Ascending aorta (tissue), 2 donors: Measurements from ENCODE around the gene COL3A1. TPM values are rescaled to one million over a fixed set of nuclear protein-coding genes. Genes with fewer than 3 reads are reported as not detected.

ENCODE experiments used
- DNase-seq, 2 donors: peaks; one replicate each; pipeline ENCODE4 v3.0.0-alpha.2; 2019; ENCODE audit warnings: low spot score in 2 of 2
- H3K27ac ChIP-seq, 2 donors: fragments of 200-600 bp; sonication (generic); one replicate each; pipeline ENCODE4 v1.5.1; 2016 to 2017; ENCODE audit warnings: mild to moderate bottlenecking in 1 of 2
- H3K27me3 ChIP-seq: fragments of 200-600 bp; sonication (generic); one replicate; pipeline ENCODE4 v1.5.1; 2017
- H3K36me3 ChIP-seq, 2 donors: fragments of 200-600 bp; sonication (generic); one replicate each; pipeline ENCODE4 v1.5.1; 2016
- H3K4me1 ChIP-seq, 2 donors: fragments of 200-600 bp; sonication (generic); one replicate each; pipeline ENCODE4 v1.5.1; 2016 to 2017; ENCODE audit warnings: mild to moderate bottlenecking in 1 of 2
- H3K4me3 ChIP-seq, 2 donors: fragments of 200-600 bp; sonication (generic); one replicate each; pipeline ENCODE4 v1.5.1; 2016 to 2017; ENCODE audit warnings: mild to moderate bottlenecking in 1 of 2
- H3K9me3 ChIP-seq, 2 donors: fragments of 200-600 bp; sonication (generic); one replicate each; pipeline ENCODE4 v1.5.1; 2016
- CTCF ChIP-seq, 3 experiments: fragments of 200-600 bp in 2 of 3; fragments of 450-650 bp in 1 of 3; sonication (generic) in 2 of 3; IDR thresholded peaks; one replicate each; pipeline ENCODE4 v1.5.1; 2016 to 2019; ENCODE audit warnings: antibody characterized with exemption in 3 of 3, mild to moderate bottlenecking in 1 of 3, moderate library complexity in 1 of 3
- intact Hi-C: fragments of 100-400 bp; cut with DNase I; formaldehyde crosslinking; loops from one replicate; pipeline ENCODE4 v1.15.1; 2023
- total RNA-seq: library from RNA; depleted of rRNA; stranded (reverse); fragments of >200 nt; gene quantifications from one replicate; pipeline ENCODE4 v1.1.0, GENCODE V29; 2016

COL3A1 gene
- total RNA-seq, 1 donor from 2014 or later: 411 TPM

- peaks cover 35 to 41% of the 10 kb centered on the region in 2 donors for H3K36me3 ChIP-seq
- intact Hi-C loops: loop anchor here (5.0 kb wide), 1 partner anchor 45 kb away; no protein-coding TSS in a partner anchor
- TF ChIP-seq CTCF (IDR thresholded peaks at IDR 0.05): no peak
Observed at GRCh38 chr2:189047171-189047888, 73.2 kb downstream of the COL3A1 start.

GRCh38 chr2:189048189-189048588 lies 74.0 kb downstream of the COL3A1 start:
- Histone ChIP-seq H3K4me1 (no peaks in the 10 kb centered on the region), H3K36me3 (peaks cover 33 to 41% of the 10 kb centered on the region in 2 donors), H3K9me3 (no peaks in the 10 kb centered on the region), H3K27me3 (no peaks in the 10 kb centered on the region), H3K4me3 (no peak overlapping the region), H3K27ac (no peak overlapping the region)
- DNase-seq: no peak
- TF ChIP-seq CTCF (IDR thresholded peaks at IDR 0.05): no peak
- intact Hi-C loops: loop anchor here (5.0 kb wide), 1 partner anchor 46 kb away; no protein-coding TSS in a partner anchor

More at GRCh38 chr2:189047171-189047888, 73.2 kb downstream of the COL3A1 start:
- DNase-seq: no peak
- no peaks in the 10 kb centered on the region for H3K9me3 ChIP-seq
- no peak overlapping the region for H3K27ac ChIP-seq
- no peaks in the 10 kb centered on the region for H3K27me3 ChIP-seq
- H3K4me1 ChIP-seq: no peaks in the 10 kb centered on the region
- no peak overlapping the region for H3K4me3 ChIP-seq

GRCh38 chr2:189049709-189050164 lies 75.6 kb downstream of the COL3A1 start:
- H3K4me1 ChIP-seq: no peaks in the 10 kb centered on the region
- H3K27ac ChIP-seq: no peak overlapping the region
- intact Hi-C loops: loop anchor here (5.0 kb wide), 1 partner anchor 47 kb away; no protein-coding TSS in a partner anchor
- no peaks in the 10 kb centered on the region for H3K27me3 ChIP-seq
- H3K4me3 ChIP-seq: no peak overlapping the region
- H3K9me3 ChIP-seq: no peaks in the 10 kb centered on the region
- H3K36me3 ChIP-seq: peaks cover 35 to 46% of the 10 kb centered on the region in 2 donors
- no peak for DNase-seq
- TF ChIP-seq CTCF (IDR thresholded peaks at IDR 0.05): no peak

- H3K4me3 ChIP-seq: no peak overlapping the region
- H3K27ac ChIP-seq: no peak overlapping the region
- intact Hi-C loops: no loop called here
- H3K4me1 ChIP-seq: no peaks in the 10 kb centered on the region
- TF ChIP-seq CTCF (IDR thresholded peaks at IDR 0.05): no peak
- DNase-seq: no peak
- no peaks in the 10 kb centered on the region for H3K27me3 ChIP-seq
- H3K9me3 ChIP-seq: no peaks in the 10 kb centered on the region
- H3K36me3 ChIP-seq: peaks cover 38 to 49% of the 10 kb centered on the region in 2 donors
Observed at GRCh38 chr2:189050165-189050712, 76.1 kb downstream of the COL3A1 start.

- peaks cover 45 to 64% of the 10 kb centered on the region in 2 donors for H3K36me3 ChIP-seq
- no peaks in the 10 kb centered on the region for H3K27me3 ChIP-seq
- intact Hi-C loops: no loop called here
- peak overlapping the region in 1 of 2 donors; percentile 25 for H3K27ac ChIP-seq
- H3K4me3 ChIP-seq: no peak overlapping the region
- TF ChIP-seq CTCF (IDR thresholded peaks at IDR 0.05): no peak
- H3K9me3 ChIP-seq: no peaks in the 10 kb centered on the region
- H3K4me1 ChIP-seq: peaks cover 0 to 2% of the 10 kb centered on the region in 2 donors
- DNase-seq: no peak
Observed at GRCh38 chr2:189056200-189057106, 82.3 kb downstream of the COL3A1 start.
